ENCODE results near the gene NLGN1.
"Not testable (repeated sequence)": the region's sequence is repeated elsewhere in the genome, so short reads cannot be mapped to it uniquely, and the experiment has no call there.

Gene NLGN1

GRCh38 chr3:173397161-173398110 is at the start of gene NLGN1:
NLGN1 (plus strand) TSS chr3:173397744.
- peak; percentile 87 for DNase-seq

GRCh38 chr3:173351886-173352285 is 45.7 kb upstream of the NLGN1 start:
- DNase-seq, result no peak

GRCh38 chr3:173353137-173353536 is 44.4 kb upstream of the NLGN1 start:
- DNase-seq, result not testable (repeated sequence)

- no peak for DNase-seq
Observed at GRCh38 chr3:173354124-173354523, 43.4 kb upstream of the NLGN1 start.

GRCh38 chr3:173371848-173372487 is 25.6 kb upstream of the NLGN1 start:
- peak; percentile 45 for DNase-seq

GRCh38 chr3:173380681-173381080 is 16.9 kb upstream of the NLGN1 start:
- DNase-seq, result no peak

- not testable (repeated sequence) for DNase-seq
Observed at GRCh38 chr3:173381936-173382335, 15.6 kb upstream of the NLGN1 start.

- no peak for DNase-seq
Observed at GRCh38 chr3:173395073-173395411, 2.5 kb upstream of the NLGN1 start.

- DNase-seq, result peak; percentile 96
Observed at GRCh38 chr3:173395412-173396181, 1.9 kb upstream of the NLGN1 start.

- DNase-seq, result peak; percentile 28
Observed at GRCh38 chr3:173396191-173397041, 1.1 kb upstream of the NLGN1 start.

- DNase-seq, result no peak
Observed at GRCh38 chr3:173398111-173398479, 551 bp downstream of the NLGN1 start.

GRCh38 chr3:173399044-173399443 is 1.5 kb downstream of the NLGN1 start:
- no peak for DNase-seq

GRCh38 chr3:173401369-173401768 is 3.8 kb downstream of the NLGN1 start:
- no peak for DNase-seq

- DNase-seq, result no peak
Observed at GRCh38 chr3:173402656-173403055, 5.1 kb downstream of the NLGN1 start.

- DNase-seq, result no peak
Observed at GRCh38 chr3:173403376-173403775, 5.8 kb downstream of the NLGN1 start.

- DNase-seq, result no peak
Observed at GRCh38 chr3:173404156-173404555, 6.6 kb downstream of the NLGN1 start.

- DNase-seq, result no peak
Observed at GRCh38 chr3:173410436-173410835, 12.9 kb downstream of the NLGN1 start.

- DNase-seq, result peak; percentile 12
Observed at GRCh38 chr3:173410849-173411248, 13.3 kb downstream of the NLGN1 start.

GRCh38 chr3:173411375-173411973 is 13.9 kb downstream of the NLGN1 start:
- DNase-seq, result peak; percentile 31

- no peak for DNase-seq
Observed at GRCh38 chr3:173416070-173416469, 18.5 kb downstream of the NLGN1 start.

- DNase-seq, result no peak
Observed at GRCh38 chr3:173429076-173429475, 31.5 kb downstream of the NLGN1 start.

GRCh38 chr3:173429527-173429926 is 32.0 kb downstream of the NLGN1 start:
- no peak for DNase-seq

All from NCI-H1436 (cell line).